GM12801 (cell line): ENCODE results near the gene TENM3.

Source experiments
- CTCF ChIP-seq: IDR thresholded peaks from one replicate; pipeline ENCODE4 v1.5.1; 2011; ENCODE audit warnings: control low read depth; ENCODE audit not compliant: insufficient read length; ENCODE audit errors: extremely low read depth

Gene TENM3

GRCh38 chr4:182246401-182247205, 3.4 kb downstream of the TENM3 start:
- no peak for TF ChIP-seq CTCF

GRCh38 chr4:182248295-182248694, 5.1 kb downstream of the TENM3 start:
- TF ChIP-seq CTCF: no peak

- no peak for TF ChIP-seq CTCF
Observed at GRCh38 chr4:182250446-182250845, 7.2 kb downstream of the TENM3 start.

- TF ChIP-seq CTCF: no peak
Observed at GRCh38 chr4:182251116-182251515, 7.9 kb downstream of the TENM3 start.

- TF ChIP-seq CTCF: no peak
Observed at GRCh38 chr4:182252220-182252619, 9.0 kb downstream of the TENM3 start.

- TF ChIP-seq CTCF: no peak
Observed at GRCh38 chr4:182254026-182254780, 11.0 kb downstream of the TENM3 start.

- TF ChIP-seq CTCF: no peak
Observed at GRCh38 chr4:182255441-182256190, 12.4 kb downstream of the TENM3 start.
